ENCODE measurements around the gene FUNDC2.

Gene FUNDC2

DNA sequence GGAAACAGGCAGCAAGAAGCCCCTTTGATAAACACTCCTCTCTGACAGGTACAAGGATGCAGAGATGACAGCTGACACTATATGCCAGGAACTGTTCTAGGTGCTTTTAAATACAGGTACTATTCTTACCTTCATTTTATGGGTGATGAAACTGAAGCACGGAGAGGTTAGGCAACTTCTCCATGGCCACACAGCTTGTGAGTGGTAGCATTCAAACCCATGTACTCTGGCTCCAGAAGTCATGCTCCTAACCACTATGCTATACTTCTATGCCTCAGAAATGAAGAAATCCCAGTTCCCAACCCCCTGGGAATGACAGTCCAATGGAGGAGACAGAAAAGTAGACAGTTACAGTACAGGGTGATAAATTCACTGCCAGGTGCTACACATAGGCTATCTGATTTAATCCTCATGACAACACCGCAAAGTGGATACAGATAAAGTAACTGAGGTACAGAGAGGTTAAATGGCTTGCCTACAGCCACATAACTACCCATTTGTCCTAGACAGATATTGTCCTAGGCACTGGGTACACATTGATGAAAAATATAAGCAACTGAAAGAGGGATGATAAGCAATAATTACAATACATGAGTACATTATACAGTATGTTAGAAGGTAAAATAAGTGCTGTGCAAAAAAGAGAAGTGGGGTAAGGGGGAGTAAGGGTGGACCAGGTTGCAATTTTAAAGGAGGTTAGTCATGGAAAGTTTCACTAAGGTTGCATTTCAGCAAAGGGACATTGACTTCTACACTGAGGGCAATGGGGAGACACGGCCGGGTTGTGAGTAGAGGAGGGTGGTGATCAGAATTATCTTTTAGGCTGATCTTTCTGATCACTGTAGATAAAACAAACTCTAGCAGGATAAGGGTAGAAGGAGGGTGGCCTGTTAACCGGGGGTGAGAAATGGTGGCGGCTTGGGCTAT, 2.5 kb upstream of the FUNDC2 start:
- no peak for DNase-seq (ENCODE audit: low read depth in 2 of 2)

DNA sequence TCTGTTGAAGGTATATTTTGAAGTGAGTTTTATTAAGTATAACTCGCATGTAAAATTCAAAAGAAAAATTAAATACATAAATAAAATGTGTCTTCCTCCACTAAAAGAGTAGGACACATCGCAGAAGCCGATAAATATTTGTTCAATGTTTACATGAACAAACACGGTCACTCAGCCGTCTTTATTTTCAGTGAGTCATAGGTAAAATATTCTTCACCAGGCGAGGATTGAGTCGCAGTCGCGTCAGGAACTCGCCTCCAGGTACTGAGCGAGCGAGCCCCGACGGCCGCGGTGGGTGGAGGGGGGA, 271 bp upstream of the FUNDC2 start:
- DNase-seq (ENCODE audit: low read depth in 2 of 2): no peak

DNA sequence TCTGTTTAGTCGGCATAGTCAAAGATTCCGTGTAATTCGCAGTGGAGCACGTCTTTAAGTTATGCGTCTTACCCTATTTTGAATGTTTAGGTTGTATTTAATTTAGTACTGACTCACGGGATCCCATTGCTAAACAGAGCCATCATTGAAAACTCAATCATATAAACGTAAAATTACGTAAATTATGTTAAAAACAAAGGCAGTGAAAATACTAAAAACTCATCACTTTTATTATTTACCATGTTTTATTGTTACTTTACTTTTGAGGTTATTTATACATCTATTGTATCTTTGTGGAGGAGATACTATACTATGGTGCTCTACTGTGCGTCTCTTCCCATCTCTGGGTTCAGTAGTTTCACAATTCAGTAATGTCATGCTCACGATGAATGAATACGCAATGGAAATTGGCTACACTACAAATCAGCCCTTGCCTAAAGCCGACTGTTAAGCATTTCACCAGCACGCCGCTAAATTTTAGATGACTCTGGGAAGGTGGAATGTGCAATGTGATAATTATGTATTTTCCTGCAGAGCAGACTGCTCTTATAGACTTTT, 944 bp downstream of the FUNDC2 start:
- no peak for DNase-seq (ENCODE audit: low read depth in 2 of 2)

GRCh38 chrX:155028129-155028528, 1.5 kb downstream of the FUNDC2 start:
- no peak for DNase-seq (ENCODE audit: low read depth in 2 of 2)

- DNase-seq (ENCODE audit: low read depth in 2 of 2): no peak
Observed at GRCh38 chrX:155028877-155029291, 2.2 kb downstream of the FUNDC2 start.

- no peak for DNase-seq (ENCODE audit: low read depth in 2 of 2)
Observed at GRCh38 chrX:155031657-155032056, 5.0 kb downstream of the FUNDC2 start.

DNA sequence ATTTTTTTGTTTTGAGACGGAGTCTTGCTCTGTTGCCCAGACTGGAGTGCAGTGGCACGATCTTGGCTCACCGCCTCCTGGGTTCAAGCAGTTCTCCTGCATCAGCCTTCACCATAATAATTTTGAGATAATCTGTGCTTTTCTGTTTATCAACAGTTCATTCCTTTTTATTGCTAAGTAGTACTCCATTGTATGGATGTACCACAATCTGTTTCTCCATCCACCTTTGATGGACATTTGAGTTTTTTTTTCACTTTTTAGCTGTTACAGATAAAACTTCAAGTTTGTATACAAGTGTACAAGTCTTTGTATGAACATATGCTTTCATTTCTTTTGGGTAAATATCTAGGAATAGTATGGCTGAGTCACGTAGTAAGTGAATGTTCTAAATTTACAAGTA, 9.0 kb downstream of the FUNDC2 start:
- DNase-seq (ENCODE audit: low read depth in 2 of 2): no peak

DNA sequence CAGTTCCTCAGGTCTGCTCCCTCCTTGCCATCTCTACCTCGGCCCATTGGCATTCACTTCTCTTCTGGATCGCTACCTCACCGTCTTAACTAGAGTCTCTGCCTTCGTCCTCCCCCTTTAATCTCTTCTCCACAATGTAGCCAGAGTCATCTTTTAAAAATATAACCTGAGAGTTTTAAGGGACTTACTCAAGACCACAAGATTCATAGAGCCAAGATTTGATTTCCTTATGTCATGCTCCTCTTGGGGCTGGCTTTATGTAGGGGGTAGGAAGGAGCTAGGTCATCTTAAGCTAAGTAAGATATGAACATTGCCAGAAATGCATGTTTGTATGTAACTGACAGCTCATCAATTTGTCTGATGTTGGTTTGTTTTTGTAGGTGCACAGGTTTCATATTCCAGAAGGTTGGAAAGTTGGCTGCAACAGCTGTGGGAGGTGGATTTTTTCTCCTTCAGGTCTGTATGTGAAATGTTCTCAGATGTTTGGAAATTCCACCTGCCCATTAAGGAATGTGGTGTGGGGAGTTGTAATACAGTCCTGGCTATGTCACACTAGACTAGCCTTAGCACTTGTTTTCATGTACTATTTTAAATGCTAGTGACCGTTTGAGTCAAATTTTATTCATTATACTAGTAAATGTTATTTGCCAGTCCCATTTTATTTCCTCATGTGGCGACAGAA, 19.6 kb downstream of the FUNDC2 start:
- DNase-seq (ENCODE audit: low read depth in 2 of 2): no peak

DNA sequence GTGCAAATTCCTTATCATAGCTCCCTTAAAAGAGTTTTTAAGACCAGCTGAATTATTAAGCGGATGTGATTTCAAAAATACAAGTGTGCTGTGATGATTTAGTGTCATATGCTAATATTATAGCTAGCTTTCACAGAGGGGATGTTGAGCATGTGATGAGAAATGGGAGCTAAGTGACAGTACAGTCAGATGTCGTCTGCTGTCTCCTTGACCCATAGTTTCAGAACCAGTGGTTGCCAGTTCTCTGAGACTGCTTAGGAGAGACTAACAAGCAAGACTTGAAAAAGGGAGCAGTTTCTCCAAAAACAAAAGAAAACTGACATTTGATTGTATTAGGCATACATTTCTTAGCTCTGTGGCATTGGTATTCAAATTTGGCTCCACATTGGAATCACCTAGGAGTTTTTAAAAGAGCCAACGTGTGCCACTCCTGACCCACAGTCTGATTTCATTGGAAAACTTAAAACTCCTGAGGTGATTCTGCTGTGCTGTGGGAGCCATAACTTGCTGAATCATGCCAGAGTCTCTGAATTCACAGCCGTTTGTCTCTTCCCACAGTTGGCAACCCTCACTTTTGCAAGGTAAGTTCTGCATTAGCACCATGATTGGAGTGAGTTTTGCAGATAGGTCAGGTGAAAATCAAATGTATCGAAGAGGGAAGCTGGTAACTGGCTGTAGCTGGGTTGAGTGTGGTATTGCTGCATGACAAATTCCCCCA, 20.3 kb downstream of the FUNDC2 start:
- no peak for DNase-seq (ENCODE audit: low read depth in 2 of 2)

GRCh38 chrX:155048977-155049619, 22.5 kb downstream of the FUNDC2 start:
- DNase-seq (ENCODE audit: low read depth in 2 of 2): peak; percentile 3 to 18

- DNase-seq (ENCODE audit: low read depth in 2 of 2): no peak
Observed at GRCh38 chrX:155052738-155053498, 26.3 kb downstream of the FUNDC2 start.

- DNase-seq (ENCODE audit: low read depth in 2 of 2): no peak
Observed at GRCh38 chrX:155053656-155054055, 27.0 kb downstream of the FUNDC2 start.

GRCh38 chrX:155054255-155054654, 27.6 kb downstream of the FUNDC2 start:
- no peak for DNase-seq (ENCODE audit: low read depth in 2 of 2)

GRCh38 chrX:155055494-155055893, 28.9 kb downstream of the FUNDC2 start:
- no peak for DNase-seq (ENCODE audit: low read depth in 2 of 2)

- DNase-seq (ENCODE audit: low read depth in 2 of 2): no peak
Observed at GRCh38 chrX:155056471-155056870, 29.8 kb downstream of the FUNDC2 start.

DNA sequence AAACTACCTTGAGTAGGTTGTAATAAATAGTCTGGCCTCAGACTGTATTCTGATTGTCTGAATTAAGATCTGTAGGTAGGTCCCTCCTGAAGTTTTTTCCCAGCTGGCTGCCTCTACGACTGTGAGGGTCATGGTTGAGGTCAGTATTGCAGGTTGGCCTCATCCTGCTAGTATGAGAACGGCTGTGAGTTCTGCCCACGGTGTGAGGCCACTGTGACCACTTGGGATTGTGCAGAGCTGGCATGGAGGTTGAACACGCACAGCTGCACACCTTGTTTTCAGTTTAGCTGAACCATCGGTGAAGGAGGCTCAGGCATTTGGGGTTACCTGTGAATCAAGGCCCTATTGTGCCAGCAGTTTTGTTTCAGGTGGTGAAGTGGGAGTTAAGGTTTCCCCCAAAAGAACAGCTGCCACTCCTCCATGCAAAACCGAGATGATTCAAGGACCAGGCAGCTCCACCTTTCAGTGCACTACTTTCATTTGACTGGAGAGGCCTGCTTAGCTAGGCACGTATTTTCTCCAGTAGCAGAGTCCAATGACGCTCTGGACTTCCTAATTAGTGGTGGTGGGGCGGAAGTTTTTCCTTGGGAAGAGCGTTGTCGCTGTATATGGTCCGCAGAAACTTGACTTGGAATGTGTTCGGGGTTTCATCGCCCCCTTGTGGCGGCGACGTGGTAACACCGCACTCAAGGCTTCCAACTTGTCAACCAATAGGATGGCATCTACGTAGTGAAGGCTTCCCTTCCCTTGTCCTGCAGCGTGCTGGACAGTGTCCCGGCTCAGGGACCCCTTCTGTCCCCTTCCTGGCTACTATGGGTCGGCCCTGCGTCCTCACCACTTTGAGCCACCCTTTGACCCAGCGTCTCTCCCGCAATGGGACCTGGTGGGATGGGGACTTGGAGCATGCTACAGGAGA, 30.5 kb downstream of the FUNDC2 start:
- peak; percentile 7 to 18 for DNase-seq (ENCODE audit: low read depth in 2 of 2)

DNA sequence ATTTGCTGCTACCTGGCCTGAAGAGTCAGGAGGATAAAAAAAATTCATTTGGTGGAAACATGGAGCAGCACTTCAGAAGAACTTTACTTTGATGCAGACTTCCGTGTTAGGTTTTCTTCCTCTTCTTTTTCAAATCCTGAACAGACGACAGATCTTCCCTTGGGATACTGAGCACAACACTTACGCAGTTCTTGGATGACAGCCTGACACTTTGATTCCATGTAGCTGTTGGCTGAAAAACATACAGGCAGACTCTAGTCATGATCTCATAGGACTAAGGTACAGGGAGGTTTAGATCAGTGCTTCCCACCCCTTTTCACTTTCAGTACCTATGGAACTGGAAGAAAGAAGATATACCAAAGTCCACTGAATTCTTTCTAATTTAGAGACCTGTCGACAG, 35.1 kb downstream of the FUNDC2 start:
- DNase-seq (ENCODE audit: low read depth in 2 of 2): no peak

DNA sequence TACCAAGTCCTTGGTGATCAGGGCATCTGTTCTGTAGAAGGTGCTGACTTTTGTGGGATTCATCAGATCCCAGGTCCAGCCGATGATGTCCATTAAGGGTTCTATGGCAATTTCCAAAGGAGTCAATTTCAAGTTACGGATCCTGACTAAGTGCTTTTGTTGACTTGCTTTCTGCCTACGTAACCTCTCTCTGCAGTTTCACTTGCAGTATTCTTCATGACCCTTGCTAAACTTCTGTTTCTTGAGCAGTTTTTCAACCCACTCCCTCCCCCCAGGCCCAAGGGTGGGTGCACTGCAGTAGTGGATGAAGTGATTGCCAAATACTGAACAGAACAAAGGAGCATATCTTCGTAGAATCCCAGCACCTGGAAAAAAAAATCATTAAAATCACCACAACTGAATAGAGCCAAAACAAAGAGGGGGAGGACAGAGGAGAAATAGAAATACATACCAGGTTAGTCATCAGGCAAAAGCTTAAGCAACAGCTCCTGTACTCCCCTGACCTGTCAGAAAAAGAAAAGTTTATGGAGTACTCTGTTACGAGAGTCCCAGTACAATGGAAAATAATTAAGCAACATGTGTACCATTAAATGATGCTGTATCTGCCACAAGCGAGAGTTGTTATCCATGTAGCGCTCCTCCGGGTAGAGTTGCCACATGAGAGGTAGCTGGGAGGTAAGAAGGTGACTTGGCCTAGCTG, 38.5 kb downstream of the FUNDC2 start:
- no peak for DNase-seq (ENCODE audit: low read depth in 2 of 2)

DNA sequence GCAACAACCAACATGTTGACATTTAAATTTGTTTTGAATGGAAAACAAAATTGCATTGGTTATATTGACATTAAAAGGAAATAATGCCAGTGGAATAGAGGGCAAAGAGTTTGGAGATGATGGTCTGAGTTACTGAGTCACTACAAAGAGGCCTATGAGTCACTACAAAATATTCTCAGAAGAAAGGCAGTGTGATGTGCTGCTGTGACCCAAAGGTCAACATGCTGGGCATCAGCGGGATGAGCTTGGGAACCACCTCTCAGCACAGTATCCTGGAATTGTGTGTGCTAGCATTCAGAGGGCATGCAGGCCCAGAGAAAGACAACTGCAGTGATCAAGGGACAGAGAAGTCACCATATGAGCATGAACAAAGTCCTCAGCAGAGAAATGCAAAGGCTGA, 41.5 kb downstream of the FUNDC2 start:
- no peak for DNase-seq (ENCODE audit: low read depth in 2 of 2)
